ENCODE measurements around the gene ELAVL1. TPM values are rescaled to one million over a fixed set of nuclear protein-coding genes. Genes with fewer than 3 reads are reported as not detected.

ELAVL1 gene
- total RNA-seq, result 42.0 and 57.5 TPM in 2 replicates

GRCh38 chr19:8005534-8006256, at the start of gene ELAVL1:
ELAVL1 (minus strand) TSS chr19:8005641; CDS start chr19:7991815, 13,826 bp downstream.

GRCh38 chr19:8052464-8052859, 47.0 kb upstream of the ELAVL1 start, which contains the start of gene CCL25:
CCL25 (plus strand) TSS chr19:8052760; CDS start chr19:8053050, 290 bp downstream.

DNA sequence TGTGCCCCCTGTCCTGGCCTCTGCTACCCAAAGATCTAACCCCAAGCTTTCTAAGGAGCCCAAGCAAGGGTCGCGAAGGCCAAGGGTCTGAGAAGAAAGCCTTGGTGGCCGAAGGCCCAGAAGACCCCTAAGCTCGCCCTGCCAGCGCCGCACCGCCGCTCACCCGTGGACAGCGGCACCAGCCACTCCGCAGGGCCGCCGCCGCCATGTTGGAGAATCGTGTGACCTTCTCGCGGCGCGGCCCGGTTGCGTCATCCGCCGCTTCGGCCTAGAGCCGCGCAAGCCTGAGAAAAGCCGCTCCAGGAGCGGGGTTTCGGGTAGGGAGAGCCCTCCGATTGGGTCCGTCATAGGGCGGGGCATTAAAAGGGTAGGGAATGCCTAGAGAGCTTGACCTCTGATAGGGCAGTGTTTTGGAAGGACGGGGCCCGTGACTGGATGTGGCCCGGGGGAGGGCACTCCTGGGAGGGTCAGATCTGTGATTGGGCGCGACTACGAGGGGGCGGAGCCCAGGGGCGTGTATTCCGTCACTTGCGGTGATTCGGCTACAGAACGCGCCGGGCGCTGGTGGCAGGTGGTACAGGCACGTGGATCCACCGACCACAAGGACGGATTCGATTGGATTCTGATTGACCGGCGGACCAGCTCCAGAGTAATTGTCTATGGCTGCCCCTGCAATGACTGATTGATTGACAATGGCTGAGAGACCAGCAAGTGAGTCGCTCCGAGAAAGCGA, 61.8 kb downstream of the ELAVL1 start, which contains the start of gene TIMM44:
Gene TIMM44 (minus strand): TSS at position 223 of the 733 bp plus-strand sequence. CDS start 15 bp downstream, at position 208.

GRCh38 chr19:7926021-7926726, 79.3 kb downstream of the ELAVL1 start, which contains the start of gene CTXN1:
CTXN1 (minus strand) TSS chr19:7926135; CDS start chr19:7925538, 597 bp downstream.

GRCh38 chr19:7919610-7920518, 85.6 kb downstream of the ELAVL1 start, which contains the start of gene SNAPC2:
SNAPC2 (plus strand) TSS chr19:7920338; CDS start chr19:7920367, 29 bp downstream.

DNA sequence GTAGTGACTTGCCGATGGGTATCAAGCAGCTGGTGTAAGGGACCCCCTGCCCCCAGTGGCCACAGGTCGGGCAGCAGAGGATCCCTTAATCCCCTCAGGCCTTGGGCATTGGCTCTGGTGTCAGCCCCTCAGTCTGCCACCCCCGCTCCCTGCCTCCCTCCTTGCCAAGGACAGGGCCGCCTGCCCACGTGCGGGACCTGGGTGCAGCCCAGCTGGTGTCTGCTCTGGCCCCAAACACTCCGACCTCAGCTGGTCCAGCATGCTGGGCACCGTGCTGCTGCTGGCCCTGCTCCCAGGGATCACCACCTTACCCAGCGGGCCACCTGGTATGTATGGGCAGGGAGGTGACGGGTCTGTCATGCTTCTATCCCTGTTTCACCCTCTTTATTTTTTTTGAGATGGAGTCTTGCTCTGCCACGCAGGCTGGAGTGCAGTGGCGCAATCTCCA, 90.8 kb downstream of the ELAVL1 start, which contains the start of gene TGFBR3L:
Gene TGFBR3L (plus strand): TSS at position 233 of the 448 bp plus-strand sequence.

Other genes with a start within 250 kb of the ELAVL1 start
- not detected in 2 replicates for gene CLEC4M, start 242.4 kb downstream of the ELAVL1 start, total RNA-seq
- 11.4 and 11.8 TPM in 2 replicates for gene EVI5L, start 175.4 kb downstream of the ELAVL1 start, total RNA-seq
- gene PRR36, start 131.3 kb downstream of the ELAVL1 start, total RNA-seq, result not detected in 2 replicates
- 3.7 and 5.9 TPM in 2 replicates for gene LRRC8E, start 117.1 kb downstream of the ELAVL1 start, total RNA-seq
- 8.6 and 10.8 TPM in 2 replicates for gene MAP2K7, start 101.8 kb downstream of the ELAVL1 start, total RNA-seq
- 1.0 and 6.9 TPM in 2 replicates for gene TGFBR3L, start 90.8 kb downstream of the ELAVL1 start, total RNA-seq
- gene SNAPC2, start 85.3 kb downstream of the ELAVL1 start, total RNA-seq, result 32.8 and 34.6 TPM in 2 replicates
- 3.4 and 4.4 TPM in 2 replicates for gene CTXN1, start 79.5 kb downstream of the ELAVL1 start, total RNA-seq
- 56.2 and 56.8 TPM in 2 replicates for gene TIMM44, start 62.0 kb downstream of the ELAVL1 start, total RNA-seq
- not detected in 2 replicates for gene CCL25, start 47.1 kb upstream of the ELAVL1 start, total RNA-seq
- gene FBN3, start 144.0 kb upstream of the ELAVL1 start, total RNA-seq, result not detected in 2 replicates
- gene CERS4, start 203.7 kb upstream of the ELAVL1 start, total RNA-seq, result 6.7 and 9.1 TPM in 2 replicates

Data from bronchus fibroblast of lung (primary cell).